GM21367 (cell line): ENCODE measurements around the gene EFCAB14.
"Not testable (repeated sequence)": the region's sequence is repeated elsewhere in the genome, so short reads cannot be mapped to it uniquely, and the experiment has no call there.

ENCODE experiments used
- ATAC-seq: cut with Tn5 transposase; IDR thresholded peaks from one replicate; pipeline ENCODE4 v1.9.1; 2021; ENCODE audit not compliant: unreplicated experiment

Gene EFCAB14

GRCh38 chr1:46655848-46656247 lies 63.1 kb downstream of the EFCAB14 start:
- ATAC-seq = no peak

- ATAC-seq = not testable (repeated sequence)
Measured at GRCh38 chr1:46654698-46655097, 64.2 kb downstream of the EFCAB14 start.

GRCh38 chr1:46654012-46654411 lies 64.9 kb downstream of the EFCAB14 start:
- ATAC-seq = no peak

GRCh38 chr1:46653405-46653958 lies 65.4 kb downstream of the EFCAB14 start:
- ATAC-seq = no peak

GRCh38 chr1:46652321-46653100 lies 66.4 kb downstream of the EFCAB14 start:
- no peak for ATAC-seq

- not testable (repeated sequence) for ATAC-seq
Measured at GRCh38 chr1:46651152-46651551, 67.8 kb downstream of the EFCAB14 start.

GRCh38 chr1:46650491-46650890 lies 68.4 kb downstream of the EFCAB14 start:
- ATAC-seq = no peak

- no peak for ATAC-seq
Measured at GRCh38 chr1:46649764-46650163, 69.2 kb downstream of the EFCAB14 start.

GRCh38 chr1:46647611-46648010 lies 71.3 kb downstream of the EFCAB14 start:
- no peak for ATAC-seq

GRCh38 chr1:46646844-46647243 lies 72.1 kb downstream of the EFCAB14 start:
- no peak for ATAC-seq

GRCh38 chr1:46646331-46646730 lies 72.6 kb downstream of the EFCAB14 start:
- no peak for ATAC-seq

GRCh38 chr1:46645815-46646214 lies 73.1 kb downstream of the EFCAB14 start:
- no peak for ATAC-seq

- ATAC-seq = no peak
Measured at GRCh38 chr1:46643368-46643775, 75.5 kb downstream of the EFCAB14 start.

- ATAC-seq = no peak
Measured at GRCh38 chr1:46642115-46642680, 76.7 kb downstream of the EFCAB14 start.

- no peak for ATAC-seq
Measured at GRCh38 chr1:46639547-46639946, 79.4 kb downstream of the EFCAB14 start.

GRCh38 chr1:46638921-46639320 lies 80.0 kb downstream of the EFCAB14 start:
- ATAC-seq = no peak

GRCh38 chr1:46637444-46638083 lies 81.3 kb downstream of the EFCAB14 start:
- ATAC-seq = no peak

GRCh38 chr1:46635205-46635604 lies 83.7 kb downstream of the EFCAB14 start:
- ATAC-seq = no peak

GRCh38 chr1:46630719-46631118 lies 88.2 kb downstream of the EFCAB14 start:
- ATAC-seq = no peak
